NCI-H748 (cell line): ENCODE measurements around the gene ZMIZ1.

ENCODE experiments used
- DNase-seq: peaks from one replicate; lab custom pipeline; 2025; ENCODE audit not compliant: unreplicated experiment; lab: John Stamatoyannopoulos, UW

ZMIZ1 gene

DNA sequence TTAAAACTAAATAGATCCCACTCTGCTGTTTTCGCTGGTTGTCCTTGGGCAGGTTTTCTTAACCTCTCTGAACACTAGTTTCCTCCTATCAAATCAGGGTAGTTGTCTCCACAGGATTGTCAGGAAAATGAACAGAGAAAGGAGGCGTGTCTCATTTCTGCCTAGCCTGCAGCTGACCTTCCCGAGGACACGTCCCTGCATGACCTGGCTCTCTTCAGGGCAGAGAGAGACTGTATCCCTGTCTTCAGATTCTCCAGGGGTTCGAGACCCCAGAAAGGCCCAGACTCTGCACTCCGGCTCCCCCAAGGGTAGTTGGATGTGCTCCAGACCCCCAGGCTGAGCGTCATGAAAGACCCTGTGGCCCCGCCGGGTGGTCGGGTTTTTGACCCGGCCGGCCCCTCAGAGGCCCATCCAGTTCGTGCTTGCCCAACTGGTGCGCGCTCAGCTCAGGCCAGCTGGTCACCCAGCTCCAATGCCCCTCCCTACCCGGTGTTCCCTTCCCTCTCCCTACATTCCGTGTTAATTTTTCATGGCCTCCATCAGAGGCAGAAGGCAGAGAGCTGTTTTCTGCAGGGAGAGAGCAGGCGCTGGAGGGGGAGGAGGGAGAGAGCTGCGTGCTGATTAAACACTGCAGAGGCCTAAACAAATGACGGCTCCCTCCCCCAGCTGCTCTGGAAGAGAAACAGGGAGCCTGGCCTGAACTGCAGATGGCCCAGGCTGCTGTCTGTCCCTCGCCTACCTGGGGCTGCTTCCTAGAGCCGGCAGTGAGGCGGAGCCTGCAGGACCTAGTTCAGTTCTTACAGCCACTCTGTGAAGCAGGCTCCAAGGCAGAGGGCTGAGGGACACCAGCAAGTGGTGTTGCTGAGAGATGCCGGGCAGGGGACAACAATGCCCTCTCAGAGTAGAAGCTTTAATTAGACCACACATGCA lies 192.3 kb downstream of the ZMIZ1 start:
- peak; percentile 28 for DNase-seq

DNA sequence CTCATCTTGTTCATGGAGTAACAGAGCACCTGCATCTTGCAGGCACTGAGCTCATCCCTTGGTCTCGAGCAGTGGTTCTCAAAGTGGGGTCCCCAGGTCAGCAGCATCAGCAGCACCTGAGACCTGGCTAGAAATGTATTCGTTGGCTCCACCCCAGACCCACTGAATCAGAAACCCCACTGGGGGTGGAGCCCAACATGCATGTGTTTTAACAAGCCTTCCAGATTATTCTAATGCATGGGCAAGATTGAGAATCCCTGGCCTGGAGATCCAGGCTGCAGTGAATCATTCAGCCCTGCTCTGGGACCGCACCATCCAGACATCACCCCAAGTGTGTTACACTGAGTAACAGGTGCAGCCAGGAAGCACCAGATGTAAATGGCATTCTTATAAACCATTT lies 193.4 kb downstream of the ZMIZ1 start:
- DNase-seq: no peak

DNA sequence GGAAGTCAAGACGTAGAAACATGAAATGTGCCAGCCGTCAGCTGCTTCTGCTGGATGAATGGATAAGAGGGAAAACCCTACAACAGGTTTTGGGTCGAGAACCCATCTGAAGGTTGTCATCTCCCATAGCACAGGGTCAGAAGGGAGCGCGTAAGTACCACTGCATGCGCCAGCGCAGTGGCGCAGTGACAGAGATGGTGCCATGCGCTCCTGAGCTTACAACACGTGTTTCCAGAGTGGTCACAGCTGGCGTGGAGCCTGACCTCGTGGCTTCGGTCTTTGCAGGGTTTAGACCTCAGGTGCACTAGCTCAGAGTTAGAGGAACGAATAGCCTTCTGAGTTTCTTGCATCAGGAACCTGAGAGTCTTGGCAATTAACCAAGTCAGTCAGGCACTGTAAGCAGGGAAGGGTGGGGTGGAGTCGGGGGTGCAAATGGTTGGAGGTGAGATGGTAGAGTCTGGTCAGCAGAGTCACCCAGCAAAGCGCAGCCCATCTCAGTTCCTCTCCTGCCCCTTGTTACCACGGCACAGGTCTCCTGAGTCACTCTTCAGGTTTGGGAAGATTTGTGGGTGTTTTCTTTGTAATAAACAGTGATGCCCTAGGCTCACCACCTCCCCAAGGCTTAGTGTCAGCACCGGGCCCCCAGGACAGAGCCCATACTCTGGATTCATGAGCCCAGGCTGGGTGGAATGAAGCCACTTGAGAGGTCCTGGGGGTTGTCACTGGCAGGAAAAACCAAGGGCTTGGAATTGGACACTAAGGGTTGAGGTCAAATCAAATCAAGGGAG lies 194.4 kb downstream of the ZMIZ1 start:
- DNase-seq: no peak

DNA sequence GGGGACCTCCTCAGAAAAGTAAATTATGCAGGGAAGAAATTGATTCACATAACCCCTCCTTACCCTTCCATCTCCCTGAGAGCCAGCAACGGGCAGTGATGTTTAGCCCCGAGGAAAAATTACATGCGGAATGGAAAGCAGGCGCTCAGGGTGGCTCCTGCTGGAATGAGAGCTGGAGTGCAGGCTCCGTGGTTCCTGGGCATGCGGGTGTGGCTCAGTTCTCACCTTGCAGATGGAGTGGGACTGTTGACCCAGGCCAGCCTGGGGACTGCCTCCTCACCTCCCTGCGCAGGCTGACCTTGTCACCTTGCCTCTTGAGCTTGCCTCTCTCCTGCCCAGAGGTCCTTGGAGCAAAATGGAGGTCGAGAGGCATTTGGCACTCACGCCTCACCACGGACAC lies 195.2 kb downstream of the ZMIZ1 start:
- DNase-seq: no peak

DNA sequence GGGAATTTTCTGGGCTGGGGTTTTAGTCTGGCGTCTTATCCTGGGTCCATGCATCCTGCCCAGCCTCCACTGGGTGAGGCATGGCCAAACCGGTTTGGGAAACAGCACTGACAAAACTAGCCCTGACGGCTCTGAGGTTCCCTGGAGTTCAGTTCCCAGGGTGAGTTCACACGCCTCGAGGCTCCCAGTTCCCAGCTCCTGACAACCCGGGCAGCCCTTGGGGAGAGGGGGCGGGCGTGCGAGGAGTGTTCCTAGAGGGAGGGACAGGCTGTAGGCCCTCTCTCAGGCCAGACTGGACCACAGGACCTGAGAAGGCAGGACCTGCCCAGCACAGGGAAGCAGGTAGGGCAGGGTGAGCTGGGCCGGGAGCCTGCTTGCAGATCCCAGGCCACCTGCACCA lies 196.2 kb downstream of the ZMIZ1 start:
- DNase-seq: no peak

DNA sequence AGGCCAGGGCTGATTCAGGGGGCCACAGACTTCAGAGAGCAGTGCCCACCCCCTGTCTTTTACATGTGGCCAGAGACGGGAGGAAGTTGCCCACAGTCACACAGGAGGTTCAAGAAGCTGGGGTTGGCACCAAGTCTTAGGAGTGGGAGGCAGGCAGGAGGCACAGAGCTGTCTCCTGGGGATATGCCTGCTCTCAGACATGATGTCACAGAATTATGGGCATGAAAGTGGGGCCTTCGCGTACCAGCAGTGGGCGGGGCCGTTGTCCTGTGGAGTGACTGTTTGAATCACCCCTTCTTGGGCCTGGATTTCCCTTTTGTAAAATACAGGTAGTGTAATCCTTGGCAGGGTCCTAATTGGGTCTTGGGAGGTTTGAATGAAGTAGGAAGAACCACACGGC lies 197.3 kb downstream of the ZMIZ1 start:
- DNase-seq: no peak

DNA sequence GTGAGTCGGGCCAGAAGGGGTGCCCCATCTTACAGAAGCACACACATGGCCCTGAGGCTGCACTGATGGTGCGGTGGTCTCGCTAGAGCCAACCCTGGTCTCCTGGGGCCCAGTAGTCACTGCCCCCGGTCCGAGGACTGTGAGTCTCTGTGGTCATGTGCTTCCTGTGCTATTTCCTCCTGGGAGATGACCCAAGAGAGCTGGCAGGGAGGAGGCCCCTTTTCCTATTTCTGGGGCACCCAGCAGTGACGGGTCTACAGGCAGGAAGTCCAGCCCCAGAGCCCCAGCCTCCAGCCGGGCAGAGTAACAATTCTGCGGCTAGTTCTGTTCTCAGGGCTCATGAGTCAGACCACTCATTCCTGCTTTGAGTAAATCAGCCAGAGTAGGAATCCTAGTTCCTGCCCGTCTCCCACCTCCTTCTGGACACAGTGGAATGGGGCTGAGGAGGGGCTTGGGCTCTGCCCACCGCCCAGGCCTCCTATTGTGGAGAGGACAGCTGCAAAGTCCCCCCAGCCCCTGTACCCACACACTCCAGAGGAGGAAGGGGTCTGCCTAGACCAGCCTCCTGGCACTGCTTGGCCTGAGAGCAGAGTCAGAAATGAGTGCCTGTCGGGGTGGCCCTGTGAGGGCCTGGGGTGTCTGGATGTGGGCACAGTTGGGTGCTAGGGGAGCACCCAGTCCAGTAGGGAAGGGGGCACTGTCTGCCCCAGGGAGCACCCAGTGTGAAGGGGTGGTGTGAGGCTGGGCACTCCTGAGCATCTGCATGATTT lies 198.0 kb downstream of the ZMIZ1 start:
- no peak for DNase-seq

DNA sequence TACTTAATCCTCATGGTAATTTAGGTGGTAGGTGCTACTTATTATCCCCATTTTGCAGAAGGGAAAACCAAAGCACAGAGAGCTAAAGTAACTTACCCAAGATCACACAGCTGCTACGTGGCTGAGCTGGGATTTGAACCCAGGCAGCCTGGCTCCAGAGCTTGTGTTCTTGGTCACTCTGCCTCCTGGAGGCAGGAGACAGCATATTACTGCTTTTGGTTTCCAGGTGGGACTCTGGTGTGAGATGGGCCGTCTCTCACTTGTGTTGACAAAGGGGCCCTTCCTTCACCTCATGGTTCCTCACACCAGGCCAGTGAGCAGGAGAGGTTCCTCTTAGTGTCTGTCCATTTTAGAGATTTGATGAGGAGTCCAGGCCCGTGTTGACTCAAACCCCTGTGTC lies 198.7 kb downstream of the ZMIZ1 start:
- no peak for DNase-seq

DNA sequence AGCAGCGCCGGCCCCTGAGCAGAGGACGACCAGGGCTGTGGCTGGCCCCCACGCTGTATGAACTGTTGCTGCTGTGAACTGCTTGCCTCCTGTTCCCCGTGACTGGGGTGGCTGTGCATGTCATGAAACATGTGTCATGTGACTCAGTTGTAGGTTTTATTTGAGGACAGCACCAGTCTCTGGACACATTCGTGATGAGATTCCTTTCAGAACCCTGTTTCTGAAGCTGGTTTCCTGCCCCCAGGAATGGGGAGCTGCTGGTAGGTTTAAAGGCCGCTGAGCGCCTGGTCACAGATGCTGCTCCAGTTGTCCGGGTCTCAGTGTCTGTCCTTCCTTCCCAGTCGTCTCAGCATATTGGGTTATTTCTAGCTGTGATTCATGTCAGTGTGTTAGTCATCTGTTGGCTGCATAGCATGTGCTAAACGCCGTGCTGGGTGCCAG lies 199.4 kb downstream of the ZMIZ1 start:
- no peak for DNase-seq

DNA sequence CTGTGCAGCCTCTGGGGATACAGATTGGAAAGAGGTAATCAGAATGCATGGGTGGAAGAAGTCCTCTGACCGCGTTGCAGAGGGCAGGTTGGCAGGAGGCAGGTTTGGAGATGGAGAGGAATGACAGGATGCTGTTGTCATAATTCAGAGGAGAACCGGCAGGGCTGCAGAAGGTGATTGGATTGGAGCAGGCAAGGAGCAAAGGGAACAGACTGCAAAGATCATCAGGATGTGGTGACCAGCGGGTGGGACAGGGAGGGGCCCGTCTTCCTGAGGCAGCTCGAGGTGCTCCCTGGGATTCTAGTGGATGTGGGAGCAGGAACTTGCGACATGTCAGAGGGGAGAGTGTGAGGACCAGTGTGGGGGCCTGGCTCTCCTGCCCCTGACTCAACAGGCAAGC lies 200.0 kb downstream of the ZMIZ1 start:
- no peak for DNase-seq

DNA sequence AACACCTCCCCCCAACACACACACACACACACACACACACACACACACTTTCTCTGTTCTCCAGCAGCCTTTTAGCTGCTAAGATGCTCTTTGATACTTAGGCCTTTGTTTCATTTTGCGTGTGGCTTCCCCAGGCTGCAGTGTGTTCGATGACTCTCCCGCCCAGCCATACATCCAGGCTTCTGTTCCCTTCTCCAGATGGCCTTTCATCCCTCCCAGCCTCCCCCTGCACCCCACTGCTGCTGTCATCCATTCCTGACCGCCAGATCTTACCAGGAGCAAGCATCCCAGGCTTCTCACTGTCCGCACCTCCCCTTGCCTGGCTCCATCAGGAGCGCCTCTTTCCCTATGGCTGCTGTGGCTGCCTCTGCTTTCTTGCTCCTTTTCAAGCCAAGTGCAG lies 200.7 kb downstream of the ZMIZ1 start:
- DNase-seq: no peak

DNA sequence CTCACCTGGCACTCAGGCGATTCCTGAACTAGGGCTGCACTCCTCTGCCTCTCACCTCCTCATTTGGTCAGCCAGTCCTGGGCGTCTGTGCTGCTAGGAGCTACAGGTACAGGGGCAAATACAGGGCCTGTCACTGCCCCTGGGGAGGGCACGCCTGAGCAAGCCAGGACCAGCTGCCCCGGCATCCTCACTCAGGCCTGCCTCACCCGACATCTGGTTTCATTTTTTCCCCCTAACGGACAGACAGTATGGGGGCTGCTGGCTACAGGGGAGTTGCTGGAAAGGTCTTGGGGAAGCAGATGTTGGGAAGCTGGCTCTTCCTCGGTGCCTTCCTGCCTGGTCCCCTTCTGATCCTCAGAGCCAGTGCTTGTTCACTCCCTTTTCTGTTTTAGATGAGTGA lies 201.2 kb downstream of the ZMIZ1 start:
- no peak for DNase-seq

DNA sequence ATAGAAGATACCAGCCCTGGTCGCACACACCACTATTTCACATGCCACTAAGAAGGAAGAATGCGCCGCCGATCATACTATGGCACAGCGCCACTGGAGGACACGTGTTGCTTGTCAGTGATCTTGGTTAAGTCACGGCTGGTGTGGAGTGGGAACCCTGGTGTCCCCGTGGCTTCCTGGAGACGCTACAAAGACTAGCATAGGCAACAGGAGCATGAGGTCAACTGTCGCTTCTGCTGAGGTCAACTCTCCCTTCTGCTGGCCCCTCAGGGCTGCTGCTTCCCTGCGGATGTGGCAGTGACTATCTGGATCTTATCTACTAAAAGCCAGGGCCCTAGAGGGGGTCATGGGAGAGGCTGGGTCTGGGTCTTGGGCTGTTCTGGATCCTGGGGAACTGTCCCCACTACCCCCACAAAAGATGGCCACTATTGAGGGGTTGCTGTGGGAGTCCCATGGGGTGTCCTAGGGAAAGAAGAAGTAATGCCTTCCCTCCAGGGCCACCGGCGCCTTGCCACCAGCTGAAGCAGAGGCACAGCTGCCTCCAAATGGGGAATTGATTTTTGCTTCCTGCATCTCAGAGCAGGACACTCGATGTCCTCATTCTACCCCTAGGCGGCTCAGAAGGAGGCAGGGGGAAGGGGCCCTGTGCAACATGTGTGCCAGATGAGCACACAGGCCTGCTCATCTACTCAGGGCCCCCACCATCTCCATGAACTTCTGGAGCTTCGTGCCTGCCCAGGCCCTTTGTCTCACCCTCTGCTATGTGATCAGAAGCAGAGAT lies 201.9 kb downstream of the ZMIZ1 start:
- no peak for DNase-seq

DNA sequence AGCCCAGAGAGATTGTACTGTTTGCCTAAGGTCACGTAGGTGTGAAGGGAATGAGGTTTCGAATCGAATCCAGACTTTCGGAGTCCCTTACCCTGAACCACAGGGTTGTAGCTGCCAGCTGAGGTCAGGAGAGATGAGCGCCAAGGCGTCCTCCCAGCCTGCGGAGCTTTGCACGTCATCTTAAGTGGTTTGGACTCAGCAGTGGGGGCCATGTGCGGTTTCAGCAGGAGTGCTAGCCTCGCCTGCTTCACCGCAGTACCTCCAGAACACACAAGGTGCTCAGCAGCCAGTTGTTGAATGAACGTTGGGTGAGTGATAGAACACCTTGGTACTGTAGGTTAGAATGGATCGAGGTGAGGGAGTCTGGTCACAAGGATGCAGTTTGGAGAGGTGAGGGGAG lies 203.6 kb downstream of the ZMIZ1 start:
- no peak for DNase-seq

DNA sequence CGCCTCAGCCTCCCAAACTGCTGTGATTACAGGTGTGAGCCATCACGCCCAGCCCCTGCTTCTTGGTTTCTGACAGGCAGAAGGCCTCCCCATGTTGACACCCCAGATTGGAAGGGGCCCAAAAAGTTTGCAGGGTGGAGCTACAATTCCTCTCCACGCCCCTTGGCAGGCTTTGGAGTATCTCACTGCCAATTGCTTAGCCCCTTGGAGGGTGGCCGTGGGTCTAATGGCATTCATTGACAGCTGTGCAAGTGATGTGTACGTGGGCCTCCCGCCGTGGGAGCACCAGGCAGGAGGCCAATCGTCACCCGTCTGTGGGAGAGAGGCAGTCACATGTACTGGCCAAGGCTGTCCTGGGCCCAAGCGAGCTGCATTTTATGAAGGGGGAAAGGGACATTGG lies 204.8 kb downstream of the ZMIZ1 start:
- DNase-seq: no peak

DNA sequence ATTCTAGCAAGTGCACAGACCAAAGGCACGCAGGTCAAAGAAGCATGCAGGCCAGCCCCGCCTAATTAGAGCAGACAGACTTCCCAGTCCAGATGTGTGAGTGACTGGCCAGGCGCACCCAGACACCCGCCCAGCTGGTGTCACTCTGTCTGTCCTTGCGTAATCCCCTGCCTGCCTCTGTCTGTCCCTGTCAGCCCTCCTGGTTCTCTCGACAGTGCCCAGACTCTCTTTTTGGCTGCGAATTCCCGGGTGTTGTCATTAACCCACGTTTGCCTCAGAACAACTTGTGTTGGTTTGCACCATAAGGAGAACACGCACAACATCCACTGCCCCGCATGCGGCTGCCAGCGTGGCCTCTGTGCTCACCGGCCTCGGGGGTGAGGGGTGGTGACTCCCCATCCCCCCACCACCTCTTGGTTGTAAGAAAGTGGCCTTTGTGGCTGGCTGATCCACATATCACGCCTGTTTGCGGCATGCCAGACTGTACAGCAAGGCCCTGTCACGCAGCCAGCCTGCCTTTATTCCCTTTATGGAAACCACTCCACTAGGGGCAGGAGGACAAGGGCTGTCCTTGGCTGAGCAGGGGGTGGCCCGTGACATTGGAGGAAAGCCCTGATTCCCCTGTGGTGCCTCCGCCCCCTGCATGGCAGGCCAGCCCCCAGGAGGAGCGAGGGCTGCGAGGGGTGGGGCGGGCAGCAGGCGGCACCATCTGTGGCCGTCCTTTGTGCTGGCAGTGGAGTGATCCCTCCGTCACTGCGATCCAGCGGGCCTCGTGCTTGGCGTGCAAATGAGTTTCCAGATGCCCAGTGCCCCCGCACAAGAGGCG lies 205.7 kb downstream of the ZMIZ1 start:
- DNase-seq: no peak

DNA sequence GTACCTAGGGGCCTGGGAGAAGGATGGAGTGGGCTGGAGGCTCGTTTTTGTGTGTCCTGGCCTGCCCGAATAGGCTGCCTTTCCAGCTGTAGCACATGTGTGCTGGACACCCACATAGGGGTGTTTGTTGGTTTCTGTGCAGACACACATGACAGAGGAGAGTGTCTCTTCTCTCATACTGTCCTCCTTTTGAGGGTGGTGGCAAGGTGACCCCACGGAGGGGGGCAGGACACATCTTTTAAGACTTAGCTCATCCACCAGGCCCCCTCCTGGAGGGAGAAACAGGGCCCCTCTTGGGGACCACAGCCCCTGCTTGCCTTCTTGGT lies 206.3 kb downstream of the ZMIZ1 start:
- DNase-seq: no peak

DNA sequence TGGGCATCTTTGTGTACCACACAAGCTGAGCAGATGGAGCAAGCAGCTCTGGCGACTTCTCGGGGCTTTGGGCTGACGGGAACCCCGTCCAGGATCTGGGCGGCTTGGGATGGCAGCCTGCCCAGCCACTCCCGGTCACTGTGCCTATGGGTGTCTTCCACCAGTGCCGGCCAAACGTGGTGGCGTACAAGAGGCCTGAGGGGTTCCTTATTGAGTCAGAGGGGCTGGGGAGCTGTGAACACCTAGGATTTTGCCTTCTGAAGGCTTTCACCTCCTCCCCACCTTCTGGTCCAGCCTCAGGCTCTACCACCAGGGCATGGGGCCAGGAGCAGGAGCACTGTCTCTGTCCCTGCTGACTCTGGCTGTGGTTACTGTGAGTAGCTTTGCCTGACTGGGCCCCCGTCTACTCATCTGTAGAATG lies 206.7 kb downstream of the ZMIZ1 start:
- no peak for DNase-seq

DNA sequence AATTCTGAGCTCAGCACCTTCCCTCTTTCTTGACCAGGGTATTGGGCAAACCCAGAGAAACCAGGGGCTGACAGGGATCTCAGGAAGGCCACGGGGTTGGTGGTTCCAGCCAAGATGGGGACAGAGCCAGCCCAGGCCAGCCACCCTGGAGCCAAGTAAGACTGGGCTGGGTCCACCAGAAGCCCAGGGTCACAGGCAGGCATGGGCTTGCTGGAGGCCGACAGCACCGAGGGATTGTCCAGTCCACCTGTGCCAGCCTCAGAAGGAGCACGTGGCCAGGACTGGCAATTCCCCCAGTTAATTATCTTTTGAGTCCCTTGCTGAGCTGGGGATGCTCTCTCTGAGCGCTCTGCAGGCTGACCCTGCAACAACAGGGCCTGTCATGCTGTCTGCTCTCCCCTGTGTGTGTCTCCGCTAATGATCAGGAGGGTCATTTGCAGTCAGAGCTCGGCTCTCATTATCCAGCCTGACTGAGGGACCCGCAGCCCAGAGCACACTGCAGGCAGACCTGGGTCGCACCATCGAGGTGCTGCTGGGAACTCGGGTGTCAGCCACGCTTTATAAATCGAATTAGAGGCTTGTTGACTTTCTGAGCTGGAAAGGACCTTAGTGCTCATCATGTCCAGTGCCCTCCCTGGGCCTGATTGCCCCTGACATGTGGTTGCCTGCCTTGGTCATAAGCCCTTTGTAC lies 209.0 kb downstream of the ZMIZ1 start:
- no peak for DNase-seq
